Stimulated activated memory B cell treated with anti-CD40 and anti-IgM and Interleukin-4, amounts not matched to agents 10 μg/mL and 1 μg/mL and 100 μg/mL, for 72 hours (primary cell): ENCODE measurements around the gene SCN7A.
"Not testable (repeated sequence)": the region's sequence is repeated elsewhere in the genome, so short reads cannot be mapped to it uniquely, and the experiment has no call there.

Experiments used
- ATAC-seq: fragments of 150-1000 bp; cut with Tn5 transposase; 2 replicates; pipeline ENCODE4 v1.10.0; 2021
- H3K27ac Mint-ChIP-seq: one replicate; pipeline ENCODE4 v1.8.0; 2022; ENCODE audit warnings: mild to moderate bottlenecking, mixed read lengths
- H3K27me3 Mint-ChIP-seq: one replicate; pipeline ENCODE4 v1.8.0; 2022; ENCODE audit warnings: mixed read lengths
- H3K36me3 Mint-ChIP-seq: one replicate; pipeline ENCODE4 v1.8.0; 2022; ENCODE audit warnings: mixed read lengths
- H3K4me1 Mint-ChIP-seq: one replicate; pipeline ENCODE4 v1.8.0; 2022; ENCODE audit warnings: mixed read lengths
- H3K4me3 Mint-ChIP-seq: one replicate; pipeline ENCODE4 v1.8.0; 2022; ENCODE audit warnings: mild to moderate bottlenecking, moderate library complexity, mixed read lengths
- H3K9me3 Mint-ChIP-seq: one replicate; pipeline ENCODE4 v1.8.0; 2022; ENCODE audit warnings: mixed read lengths

The SCN7A gene

DNA sequence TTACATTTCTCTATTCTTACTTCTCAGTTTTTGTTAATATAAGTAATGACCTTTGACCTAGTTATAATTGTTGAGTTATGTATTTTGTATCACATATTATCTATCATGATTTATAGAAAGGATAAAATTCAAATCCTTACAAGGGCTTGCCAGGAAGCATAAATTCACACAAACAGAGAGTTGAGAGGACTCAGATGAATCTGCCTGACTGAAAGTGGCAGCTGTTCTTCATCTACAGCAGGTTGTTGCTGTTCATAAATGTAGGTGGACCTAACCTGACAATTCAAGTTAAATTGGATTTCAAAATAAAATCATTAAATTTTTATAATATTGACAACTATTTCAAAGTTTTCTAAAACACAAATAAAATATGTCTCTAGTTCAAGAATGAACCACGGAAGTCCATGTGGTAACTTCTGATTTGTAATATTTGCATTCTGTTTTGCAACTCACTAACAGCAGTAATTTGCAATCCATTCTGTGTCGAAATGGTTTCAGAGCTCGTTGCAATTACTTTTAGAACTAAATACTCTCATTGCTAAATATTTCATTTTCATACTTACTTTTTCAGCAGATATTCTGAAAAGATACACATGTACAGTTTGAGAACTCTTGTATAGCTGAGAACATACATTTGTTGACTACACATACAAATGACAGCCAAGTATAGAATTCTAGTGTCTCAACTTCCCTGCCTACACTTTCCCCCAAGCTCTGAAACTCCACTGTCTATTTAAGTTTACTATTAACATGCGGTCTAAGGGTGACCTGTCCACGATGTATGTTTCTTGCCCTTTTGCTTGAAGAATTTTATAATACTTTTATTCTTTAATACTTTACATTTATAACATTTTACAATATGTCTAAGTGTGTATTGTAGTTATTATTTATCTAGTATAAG lies 25.7 kb downstream of the SCN7A start:
- H3K4me1 Mint-ChIP-seq = no peaks in the 10 kb centered on the region
- H3K27ac Mint-ChIP-seq = no peak overlapping the region
- no peak overlapping the region for H3K4me3 Mint-ChIP-seq
- H3K27me3 Mint-ChIP-seq = no peaks in the 10 kb centered on the region
- ATAC-seq = no peak
- H3K36me3 Mint-ChIP-seq = no peaks in the 10 kb centered on the region
- H3K9me3 Mint-ChIP-seq = no peaks in the 10 kb centered on the region

- ATAC-seq = no peak
- Mint-ChIP-seq H3K36me3 (no peaks in the 10 kb centered on the region), H3K27me3 (no peaks in the 10 kb centered on the region), H3K4me3 (no peak overlapping the region), H3K27ac (no peak overlapping the region), H3K9me3 (no peaks in the 10 kb centered on the region), H3K4me1 (no peaks in the 10 kb centered on the region)
These were observed 29.9 kb downstream of the SCN7A start for GRCh38 chr2:166464187-166464586.

DNA sequence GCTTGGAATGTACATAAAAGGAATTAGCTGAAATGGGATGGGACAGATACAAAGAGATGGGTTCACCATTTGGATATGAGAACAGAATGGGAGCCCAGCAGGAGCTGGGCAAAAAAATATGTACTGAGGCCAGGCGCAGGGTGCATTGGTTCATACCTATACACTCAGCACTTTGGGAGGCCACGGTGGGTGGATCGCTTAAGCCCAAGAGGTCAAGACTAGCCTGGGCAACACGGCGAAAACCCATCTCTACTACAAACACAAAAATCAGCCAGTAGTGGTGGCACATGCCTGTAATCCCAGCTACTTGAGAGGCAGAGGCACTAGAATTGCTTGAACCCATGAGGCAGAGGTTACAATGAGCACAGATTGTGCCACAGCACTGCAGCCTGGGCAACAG lies 30.4 kb downstream of the SCN7A start:
- Mint-ChIP-seq H3K36me3 (no peaks in the 10 kb centered on the region), H3K4me3 (no peak overlapping the region), H3K27me3 (no peaks in the 10 kb centered on the region), H3K4me1 (no peaks in the 10 kb centered on the region), H3K9me3 (no peaks in the 10 kb centered on the region), H3K27ac (no peak overlapping the region)
- no peak for ATAC-seq

DNA sequence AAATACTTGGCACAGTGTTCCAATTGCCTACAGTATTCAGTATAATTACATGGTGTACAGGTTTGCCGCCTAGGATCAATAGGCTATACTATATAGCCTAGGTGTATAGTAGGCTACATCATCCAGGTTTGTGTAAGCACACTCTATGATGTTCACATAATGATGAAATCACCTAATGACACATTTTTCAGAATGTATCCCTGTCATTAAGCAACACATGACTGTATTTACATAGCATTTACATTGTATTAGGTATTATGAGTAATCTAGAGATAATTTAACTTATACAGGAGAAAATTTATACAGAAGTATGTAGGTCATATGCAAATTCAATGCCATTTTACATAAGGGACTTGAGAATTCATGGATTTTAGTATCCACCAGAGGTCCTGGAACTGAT lies 35.4 kb downstream of the SCN7A start:
- Mint-ChIP-seq H3K4me3 (no peak overlapping the region), H3K36me3 (no peaks in the 10 kb centered on the region), H3K27ac (no peak overlapping the region), H3K27me3 (no peaks in the 10 kb centered on the region), H3K9me3 (peaks cover 3% of the 10 kb centered on the region), H3K4me1 (no peaks in the 10 kb centered on the region)
- no peak for ATAC-seq

- not testable (repeated sequence) for H3K9me3 Mint-ChIP-seq, H3K36me3 Mint-ChIP-seq, H3K4me1 Mint-ChIP-seq, ATAC-seq, H3K4me3 Mint-ChIP-seq, H3K27ac Mint-ChIP-seq, H3K27me3 Mint-ChIP-seq
These were observed 38.2 kb downstream of the SCN7A start for GRCh38 chr2:166455823-166456222.

GRCh38 chr2:166454006-166454595 lies 39.9 kb downstream of the SCN7A start:
- Mint-ChIP-seq H3K9me3 (peaks cover 3% of the 10 kb centered on the region), H3K4me3 (no peak overlapping the region), H3K27me3 (no peaks in the 10 kb centered on the region), H3K27ac (no peak overlapping the region), H3K4me1 (no peaks in the 10 kb centered on the region), H3K36me3 (no peaks in the 10 kb centered on the region)
- no peak for ATAC-seq

GRCh38 chr2:166451468-166451867 lies 42.6 kb downstream of the SCN7A start:
- Mint-ChIP-seq H3K4me1 (no peaks in the 10 kb centered on the region), H3K9me3 (peaks cover 5% of the 10 kb centered on the region), H3K27me3 (no peaks in the 10 kb centered on the region), H3K4me3 (no peak overlapping the region), H3K27ac (no peak overlapping the region), H3K36me3 (no peaks in the 10 kb centered on the region)
- no peak for ATAC-seq

- no peak overlapping the region for H3K27ac Mint-ChIP-seq
- peak; percentile 72 for ATAC-seq
- H3K9me3 Mint-ChIP-seq = peaks cover 2% of the 10 kb centered on the region
- no peaks in the 10 kb centered on the region for H3K27me3 Mint-ChIP-seq
- no peak overlapping the region for H3K4me3 Mint-ChIP-seq
- no peaks in the 10 kb centered on the region for H3K36me3 Mint-ChIP-seq
- H3K4me1 Mint-ChIP-seq = no peaks in the 10 kb centered on the region
These were observed 44.6 kb downstream of the SCN7A start for GRCh38 chr2:166449439-166449838.

GRCh38 chr2:166448106-166448505 lies 45.9 kb downstream of the SCN7A start:
- Mint-ChIP-seq H3K9me3 (peaks cover 2% of the 10 kb centered on the region), H3K36me3 (no peaks in the 10 kb centered on the region), H3K4me3 (no peak overlapping the region), H3K4me1 (no peaks in the 10 kb centered on the region), H3K27ac (no peak overlapping the region), H3K27me3 (no peaks in the 10 kb centered on the region)
- no peak for ATAC-seq

DNA sequence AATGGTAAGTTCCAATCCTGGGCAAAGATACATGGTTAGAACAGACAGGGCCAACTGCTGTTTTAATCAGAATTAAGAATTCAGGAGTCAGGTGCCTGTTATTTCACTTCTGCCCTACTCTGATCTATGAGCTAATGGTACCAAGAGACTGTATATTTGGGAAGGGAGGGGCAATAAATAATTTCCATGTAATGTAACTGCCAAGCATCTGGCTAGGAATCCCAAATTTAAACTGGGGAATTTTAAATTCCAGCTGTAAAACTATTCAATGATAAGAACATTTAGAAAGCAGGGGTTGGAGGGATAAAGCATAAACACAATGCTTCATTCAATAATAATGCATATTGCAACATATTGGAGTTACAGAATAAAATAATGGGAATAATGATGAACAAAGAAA lies 49.7 kb downstream of the SCN7A start:
- peaks cover 2% of the 10 kb centered on the region for H3K9me3 Mint-ChIP-seq
- H3K27me3 Mint-ChIP-seq = no peaks in the 10 kb centered on the region
- H3K27ac Mint-ChIP-seq = no peak overlapping the region
- no peaks in the 10 kb centered on the region for H3K36me3 Mint-ChIP-seq
- H3K4me1 Mint-ChIP-seq = no peaks in the 10 kb centered on the region
- no peak overlapping the region for H3K4me3 Mint-ChIP-seq
- no peak for ATAC-seq

DNA sequence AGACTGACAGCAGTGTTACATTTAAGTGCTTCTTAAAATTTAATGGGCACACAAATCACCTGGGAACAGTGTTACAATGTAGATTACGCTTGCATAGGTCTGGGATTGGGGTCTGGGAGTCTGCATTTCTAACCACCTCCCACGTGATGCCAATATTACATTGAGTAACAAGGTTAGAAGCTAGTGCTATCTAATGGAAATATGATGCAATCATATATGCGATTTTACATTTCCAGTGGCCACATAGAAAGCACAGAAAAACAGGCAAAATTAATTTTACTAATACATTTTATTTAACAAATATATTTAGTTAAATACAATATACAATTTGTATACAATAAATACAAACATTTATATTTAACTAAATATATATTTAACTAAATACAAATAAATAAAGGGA lies 53.7 kb downstream of the SCN7A start:
- Mint-ChIP-seq H3K9me3 (peaks cover 7% of the 10 kb centered on the region), H3K36me3 (no peaks in the 10 kb centered on the region), H3K4me3 (no peak overlapping the region), H3K27ac (no peak overlapping the region), H3K27me3 (no peaks in the 10 kb centered on the region), H3K4me1 (no peaks in the 10 kb centered on the region)
- no peak for ATAC-seq

GRCh38 chr2:166439078-166439477 lies 55.0 kb downstream of the SCN7A start:
- H3K27me3 Mint-ChIP-seq = no peaks in the 10 kb centered on the region
- no peaks in the 10 kb centered on the region for H3K36me3 Mint-ChIP-seq
- no peak overlapping the region for H3K27ac Mint-ChIP-seq
- ATAC-seq = no peak
- H3K4me1 Mint-ChIP-seq = no peaks in the 10 kb centered on the region
- peaks cover 7% of the 10 kb centered on the region for H3K9me3 Mint-ChIP-seq
- H3K4me3 Mint-ChIP-seq = no peak overlapping the region

DNA sequence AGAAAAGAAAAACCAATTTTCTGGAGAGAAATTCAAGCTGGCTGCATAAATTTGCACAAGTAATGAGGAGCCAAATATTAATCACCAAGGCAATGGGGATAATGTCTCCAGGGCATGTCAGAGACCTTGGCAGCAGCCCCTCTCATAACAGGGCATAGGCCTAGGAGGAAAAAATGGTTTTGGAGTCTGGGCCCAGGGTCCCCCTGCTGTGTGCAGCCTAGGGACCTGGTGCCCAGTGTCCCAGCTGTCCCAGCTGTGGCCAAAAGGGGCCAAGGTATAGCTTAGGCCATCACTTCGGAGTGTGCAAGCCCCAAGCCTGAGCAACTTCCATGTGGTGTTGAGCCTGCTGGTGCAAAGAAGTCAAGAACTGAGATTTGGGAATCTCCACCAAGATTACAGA lies 57.1 kb downstream of the SCN7A start:
- H3K9me3 Mint-ChIP-seq = peaks cover 7% of the 10 kb centered on the region
- no peak overlapping the region for H3K27ac Mint-ChIP-seq
- H3K4me1 Mint-ChIP-seq = no peaks in the 10 kb centered on the region
- no peaks in the 10 kb centered on the region for H3K27me3 Mint-ChIP-seq
- no peak for ATAC-seq
- no peaks in the 10 kb centered on the region for H3K36me3 Mint-ChIP-seq
- H3K4me3 Mint-ChIP-seq = no peak overlapping the region

GRCh38 chr2:166436189-166436588 lies 57.9 kb downstream of the SCN7A start:
- no peaks in the 10 kb centered on the region for H3K4me1 Mint-ChIP-seq
- no peak overlapping the region for H3K4me3 Mint-ChIP-seq
- no peak for ATAC-seq
- no peaks in the 10 kb centered on the region for H3K36me3 Mint-ChIP-seq
- H3K27ac Mint-ChIP-seq = no peak overlapping the region
- H3K9me3 Mint-ChIP-seq = peaks cover 7% of the 10 kb centered on the region
- no peaks in the 10 kb centered on the region for H3K27me3 Mint-ChIP-seq

DNA sequence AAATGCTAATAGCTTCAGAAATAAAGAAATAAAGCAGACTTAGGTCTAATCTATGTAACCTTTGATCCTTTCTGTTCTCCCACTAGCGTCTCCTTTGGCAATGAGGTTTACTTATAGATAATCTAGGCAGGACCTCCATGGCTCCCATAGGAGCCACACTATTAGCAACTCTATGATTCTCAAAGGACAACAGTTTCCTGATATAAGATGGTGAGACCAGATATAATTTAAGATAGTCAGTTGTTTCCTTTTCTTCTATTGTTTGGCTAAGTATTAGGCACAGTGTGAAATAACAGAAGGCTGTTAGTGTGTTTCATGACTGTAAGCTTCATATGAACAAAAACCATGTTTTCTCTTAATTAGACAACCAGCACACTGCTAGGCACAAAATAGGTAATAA lies 59.6 kb downstream of the SCN7A start:
- Mint-ChIP-seq H3K4me3 (no peak overlapping the region), H3K27me3 (no peaks in the 10 kb centered on the region), H3K9me3 (peaks cover 7% of the 10 kb centered on the region), H3K4me1 (no peaks in the 10 kb centered on the region), H3K27ac (no peak overlapping the region), H3K36me3 (no peaks in the 10 kb centered on the region)
- ATAC-seq = no peak

DNA sequence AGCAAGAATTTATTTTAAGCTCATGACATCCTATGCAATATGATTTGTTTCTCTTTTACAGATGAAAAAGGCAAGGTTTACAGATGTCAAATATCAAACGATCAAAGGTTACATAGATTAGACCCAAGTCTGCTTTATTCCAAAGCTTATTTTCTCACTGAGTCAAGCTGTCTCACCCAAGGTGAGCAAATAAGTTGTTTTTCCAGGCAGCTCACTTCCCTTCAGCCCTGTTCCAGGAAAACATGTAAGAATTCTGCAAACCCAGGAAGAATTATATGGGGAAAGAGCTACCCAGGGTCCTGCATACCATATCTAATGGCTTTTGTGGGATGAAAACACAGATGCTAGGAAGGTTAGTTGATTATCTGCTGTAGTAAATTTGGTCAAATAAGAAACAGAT lies 60.6 kb downstream of the SCN7A start:
- Mint-ChIP-seq H3K36me3 (no peaks in the 10 kb centered on the region), H3K9me3 (peaks cover 7% of the 10 kb centered on the region), H3K4me1 (no peaks in the 10 kb centered on the region), H3K27me3 (no peaks in the 10 kb centered on the region), H3K27ac (no peak overlapping the region), H3K4me3 (no peak overlapping the region)
- no peak for ATAC-seq
